Dendritic cell treated with granulocyte-macrophage colony-stimulating factor and Interleukin-4, amounts not matched to agents 40 ng/mL and 50 ng/mL, for 4 days (primary cell): Measurements from ENCODE around the gene SH3PXD2A.
"Not testable (repeated sequence)": the region's sequence is repeated elsewhere in the genome, so short reads cannot be mapped to it uniquely, and the experiment has no call there.

ENCODE experiments used
- H3K27ac Mint-ChIP-seq: one replicate; pipeline ENCODE4 v1.8.0; 2022; ENCODE audit warnings: mild to moderate bottlenecking, mixed read lengths
- H3K27me3 Mint-ChIP-seq: one replicate; pipeline ENCODE4 v1.8.0; 2022; ENCODE audit warnings: mild to moderate bottlenecking, mixed read lengths
- H3K36me3 Mint-ChIP-seq: one replicate; pipeline ENCODE4 v1.8.0; 2022; ENCODE audit warnings: low read depth, mixed read lengths
- H3K4me1 Mint-ChIP-seq: one replicate; pipeline ENCODE4 v1.8.0; 2022; ENCODE audit warnings: low read depth, mixed read lengths
- H3K4me3 Mint-ChIP-seq: one replicate; pipeline ENCODE4 v1.8.0; 2022; ENCODE audit warnings: mild to moderate bottlenecking, moderate library complexity, mixed read lengths
- H3K9me3 Mint-ChIP-seq: one replicate; pipeline ENCODE4 v1.8.0; 2022; ENCODE audit warnings: mixed read lengths
- intact Hi-C: fragments of 100-400 bp; cut with micrococcal nuclease; formaldehyde crosslinking; loops from one replicate; pipeline ENCODE4 v1.15.0; 2022

The SH3PXD2A gene

DNA sequence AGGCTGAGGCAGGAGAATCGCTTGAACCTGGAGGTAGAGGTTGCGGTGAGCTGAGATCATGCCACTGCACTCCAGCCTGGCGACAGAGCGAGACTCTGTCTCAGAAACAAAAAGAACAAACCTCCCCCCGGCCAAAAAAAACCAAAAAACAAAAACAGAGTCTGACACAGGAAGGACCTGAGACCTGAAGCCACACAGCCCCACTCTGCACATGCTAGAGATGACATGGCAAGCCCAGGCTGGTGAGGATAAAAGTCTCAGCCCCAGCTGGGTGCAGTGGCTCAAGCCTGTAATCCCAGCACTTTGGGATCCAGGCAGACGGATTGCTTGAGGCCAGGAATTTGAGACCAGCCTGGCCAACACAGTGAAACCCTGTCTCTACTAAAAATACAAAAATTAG is 222.5 kb downstream of the SH3PXD2A start:
- peaks cover 21% of the 10 kb centered on the region for H3K4me1 Mint-ChIP-seq
- H3K27ac Mint-ChIP-seq, H3K9me3 Mint-ChIP-seq, H3K4me3 Mint-ChIP-seq, H3K36me3 Mint-ChIP-seq, H3K27me3 Mint-ChIP-seq, intact Hi-C loops: not testable (repeated sequence)

DNA sequence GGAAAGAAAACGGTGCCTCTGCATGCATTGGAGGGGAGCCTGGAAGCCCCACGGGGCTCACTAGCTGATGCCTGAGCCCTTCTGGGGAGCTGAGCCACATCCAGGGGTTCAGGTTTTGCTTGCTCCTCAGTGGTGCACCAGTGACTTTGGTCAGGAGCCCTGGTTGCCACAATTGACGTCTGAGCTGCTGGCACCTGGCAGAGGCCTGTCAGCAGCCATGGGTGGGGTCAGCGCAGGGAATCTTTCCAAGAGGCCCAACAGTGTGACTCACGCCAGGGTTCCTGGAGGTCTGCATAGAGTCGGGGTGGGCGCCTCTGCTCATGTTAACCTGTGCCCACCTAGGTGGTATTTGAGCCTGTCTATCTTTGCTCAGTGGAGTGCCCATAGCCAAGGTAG is 223.1 kb downstream of the SH3PXD2A start:
- H3K9me3 Mint-ChIP-seq = no peaks in the 10 kb centered on the region
- H3K27ac Mint-ChIP-seq = no peak overlapping the region
- no peaks in the 10 kb centered on the region for H3K36me3 Mint-ChIP-seq
- H3K4me3 Mint-ChIP-seq = no peak overlapping the region
- intact Hi-C loops = no loop called here
- H3K4me1 Mint-ChIP-seq = peaks cover 21% of the 10 kb centered on the region
- H3K27me3 Mint-ChIP-seq = no peaks in the 10 kb centered on the region

DNA sequence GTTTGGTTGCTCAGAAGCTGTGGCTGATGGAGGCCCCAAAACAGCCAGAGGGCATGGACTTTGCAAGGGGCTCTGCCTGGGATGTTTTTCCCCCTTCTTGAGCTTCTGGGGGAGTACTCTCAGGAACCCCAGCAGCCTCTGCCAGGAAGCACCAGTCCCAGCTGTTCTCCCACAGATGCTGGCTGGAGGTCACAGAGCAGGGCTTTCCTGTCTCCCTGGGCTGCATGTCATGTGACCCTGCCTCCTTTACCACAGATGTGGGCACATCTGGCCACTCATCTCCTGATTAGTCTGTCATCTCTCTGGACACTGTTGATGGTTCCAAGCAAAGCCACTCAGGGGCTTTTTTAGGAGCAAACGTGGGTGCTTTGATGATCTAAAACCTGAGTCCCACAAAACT is 225.2 kb downstream of the SH3PXD2A start:
- intact Hi-C loops = no loop called here

GRCh38 chr10:103629581-103629980 is 225.8 kb downstream of the SH3PXD2A start:
- Mint-ChIP-seq H3K9me3 (no peaks in the 10 kb centered on the region), H3K36me3 (peaks cover 25% of the 10 kb centered on the region), H3K27ac (no peak overlapping the region), H3K27me3 (no peaks in the 10 kb centered on the region), H3K4me3 (no peak overlapping the region), H3K4me1 (peaks cover 5% of the 10 kb centered on the region)
- intact Hi-C loops = no loop called here

More for the DNA sequence above, 225.2 kb downstream of the SH3PXD2A start:
- Mint-ChIP-seq H3K27ac (no peak overlapping the region), H3K36me3 (peaks cover 20% of the 10 kb centered on the region), H3K4me3 (no peak overlapping the region), H3K4me1 (peaks cover 11% of the 10 kb centered on the region), H3K27me3 (no peaks in the 10 kb centered on the region), H3K9me3 (no peaks in the 10 kb centered on the region)

- Mint-ChIP-seq H3K4me3 (no peak overlapping the region), H3K36me3 (peaks cover 25% of the 10 kb centered on the region), H3K4me1 (peaks cover 5% of the 10 kb centered on the region), H3K9me3 (no peaks in the 10 kb centered on the region), H3K27me3 (peaks cover 1% of the 10 kb centered on the region), H3K27ac (no peak overlapping the region)
- intact Hi-C loops = no loop called here
These were observed 227.5 kb downstream of the SH3PXD2A start for GRCh38 chr10:103627893-103628292.

GRCh38 chr10:103627111-103627892 is 228.1 kb downstream of the SH3PXD2A start:
- peaks cover 1% of the 10 kb centered on the region for H3K27me3 Mint-ChIP-seq
- H3K27ac Mint-ChIP-seq = no peak overlapping the region
- intact Hi-C loops = no loop called here

GRCh38 chr10:103626178-103626577 is 229.2 kb downstream of the SH3PXD2A start:
- Mint-ChIP-seq H3K4me3 (no peak overlapping the region), H3K4me1 (no peaks in the 10 kb centered on the region), H3K9me3 (no peaks in the 10 kb centered on the region), H3K27ac (no peak overlapping the region), H3K36me3 (peaks cover 30% of the 10 kb centered on the region), H3K27me3 (peaks cover 1% of the 10 kb centered on the region)
- intact Hi-C loops = no loop called here

More at GRCh38 chr10:103627111-103627892, 228.1 kb downstream of the SH3PXD2A start:
- no peaks in the 10 kb centered on the region for H3K9me3 Mint-ChIP-seq
- H3K4me1 Mint-ChIP-seq = peaks cover 5% of the 10 kb centered on the region
- peaks cover 28% of the 10 kb centered on the region for H3K36me3 Mint-ChIP-seq
- H3K4me3 Mint-ChIP-seq = no peak overlapping the region

DNA sequence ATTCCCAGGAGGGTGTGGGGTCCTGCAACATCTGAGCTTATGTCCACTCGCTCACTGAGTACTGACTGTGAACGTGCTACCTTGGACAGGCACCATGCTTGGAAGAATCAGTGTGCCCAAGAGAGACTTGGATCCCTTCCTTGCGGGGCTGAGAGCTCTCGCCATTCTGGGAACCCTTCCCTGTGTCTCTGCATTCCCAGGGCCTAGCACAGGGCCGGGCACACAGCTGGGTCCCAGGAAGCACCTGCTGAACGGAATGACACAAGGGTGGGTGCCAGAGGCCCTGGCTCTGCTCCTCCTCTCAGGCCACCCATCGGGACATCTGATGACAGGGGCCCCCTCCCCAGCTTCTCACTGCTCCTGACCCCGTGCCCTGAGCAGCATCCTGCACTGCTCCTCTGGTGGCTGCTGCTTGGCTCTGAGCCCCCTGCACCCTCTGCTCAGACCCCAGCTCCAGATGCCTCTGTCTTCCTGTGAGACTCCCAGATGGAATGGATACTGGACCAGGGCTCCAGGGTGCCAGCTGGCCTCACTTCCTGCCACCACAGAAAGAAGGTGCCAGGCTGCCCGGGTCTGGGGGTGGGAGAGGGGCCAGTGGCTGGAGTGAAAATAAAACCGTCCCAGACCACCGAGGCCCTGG is 232.3 kb downstream of the SH3PXD2A start:
- H3K27me3 Mint-ChIP-seq = peaks cover 1% of the 10 kb centered on the region
- no peak overlapping the region for H3K4me3 Mint-ChIP-seq
- no peak overlapping the region for H3K27ac Mint-ChIP-seq
- H3K4me1 Mint-ChIP-seq = peaks cover 11% of the 10 kb centered on the region
- peaks cover 37% of the 10 kb centered on the region for H3K36me3 Mint-ChIP-seq
- intact Hi-C loops = no loop called here
- H3K9me3 Mint-ChIP-seq = no peaks in the 10 kb centered on the region

DNA sequence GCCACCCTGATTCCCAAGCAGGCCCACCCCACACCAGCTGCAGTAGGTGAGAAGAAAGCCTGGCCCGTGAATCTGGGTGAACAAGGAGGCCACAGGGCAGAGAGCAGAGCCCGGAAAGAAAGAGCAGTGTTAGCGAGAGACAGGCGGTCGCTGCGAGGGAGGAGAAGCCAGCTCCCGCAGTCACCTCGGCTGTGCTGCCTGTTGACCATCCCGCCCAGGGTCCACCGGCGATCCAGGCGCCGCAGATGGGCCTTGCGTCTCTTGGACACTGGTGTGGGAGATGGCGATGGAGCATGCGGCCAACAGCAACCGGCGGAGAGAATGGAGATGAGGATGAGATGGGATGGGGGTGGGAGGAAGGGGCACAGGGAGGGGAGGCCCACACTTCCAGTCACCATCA is 233.1 kb downstream of the SH3PXD2A start:
- no peak overlapping the region for H3K27ac Mint-ChIP-seq
- intact Hi-C loops = no loop called here
- no peak overlapping the region for H3K4me3 Mint-ChIP-seq
- peaks cover 12% of the 10 kb centered on the region for H3K4me1 Mint-ChIP-seq
- H3K27me3 Mint-ChIP-seq = peaks cover 1% of the 10 kb centered on the region
- H3K36me3 Mint-ChIP-seq = peaks cover 37% of the 10 kb centered on the region
- no peaks in the 10 kb centered on the region for H3K9me3 Mint-ChIP-seq

DNA sequence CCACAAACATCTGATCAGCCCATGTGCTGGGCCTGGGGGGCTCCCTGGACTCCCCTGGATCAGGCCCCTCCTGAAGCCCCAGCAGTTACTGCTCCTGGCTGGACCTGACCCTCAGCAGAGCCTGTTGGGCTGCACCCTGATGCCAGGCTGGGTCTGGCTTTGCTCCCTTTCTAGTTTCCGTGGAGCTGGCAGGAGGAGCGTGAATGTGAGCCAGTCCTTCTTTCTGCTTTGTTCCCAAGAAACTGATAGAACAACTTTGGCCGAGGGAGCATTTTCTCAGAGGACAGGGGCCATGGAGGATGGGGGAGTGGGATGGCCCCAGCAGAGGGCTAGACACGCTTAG is 233.6 kb downstream of the SH3PXD2A start:
- intact Hi-C loops = no loop called here
- no peaks in the 10 kb centered on the region for H3K9me3 Mint-ChIP-seq
- H3K36me3 Mint-ChIP-seq = peaks cover 33% of the 10 kb centered on the region
- H3K27me3 Mint-ChIP-seq = peaks cover 1% of the 10 kb centered on the region
- no peak overlapping the region for H3K27ac Mint-ChIP-seq
- H3K4me3 Mint-ChIP-seq = no peak overlapping the region
- H3K4me1 Mint-ChIP-seq = peaks cover 17% of the 10 kb centered on the region

- intact Hi-C loops = no loop called here
- H3K4me3 Mint-ChIP-seq = no peak overlapping the region
- H3K4me1 Mint-ChIP-seq = peaks cover 23% of the 10 kb centered on the region
- peaks cover 1% of the 10 kb centered on the region for H3K27me3 Mint-ChIP-seq
- H3K27ac Mint-ChIP-seq = no peak overlapping the region
- H3K9me3 Mint-ChIP-seq = no peaks in the 10 kb centered on the region
- H3K36me3 Mint-ChIP-seq = peaks cover 30% of the 10 kb centered on the region
These were observed 234.2 kb downstream of the SH3PXD2A start for GRCh38 chr10:103620891-103621782.

GRCh38 chr10:103620352-103620740 is 235.0 kb downstream of the SH3PXD2A start:
- intact Hi-C loops = no loop called here
- Mint-ChIP-seq H3K27me3 (peaks cover 1% of the 10 kb centered on the region), H3K36me3 (peaks cover 26% of the 10 kb centered on the region), H3K27ac (no peak overlapping the region), H3K9me3 (no peaks in the 10 kb centered on the region), H3K4me1 (peaks cover 25% of the 10 kb centered on the region), H3K4me3 (no peak overlapping the region)

- Mint-ChIP-seq H3K27ac (no peak overlapping the region), H3K4me3 (no peak overlapping the region), H3K9me3 (no peaks in the 10 kb centered on the region), H3K4me1 (peaks cover 31% of the 10 kb centered on the region), H3K27me3 (peaks cover 1% of the 10 kb centered on the region), H3K36me3 (peaks cover 26% of the 10 kb centered on the region)
- intact Hi-C loops = no loop called here
These were observed 235.7 kb downstream of the SH3PXD2A start for GRCh38 chr10:103619424-103620351.
